ENCODE data around the gene SPAAR. TPM values are rescaled to one million over a fixed set of nuclear protein-coding genes. Genes with fewer than 3 reads are reported as not detected.

Gene SPAAR
- total RNA-seq, 1 donor: 0.72 TPM

DNA sequence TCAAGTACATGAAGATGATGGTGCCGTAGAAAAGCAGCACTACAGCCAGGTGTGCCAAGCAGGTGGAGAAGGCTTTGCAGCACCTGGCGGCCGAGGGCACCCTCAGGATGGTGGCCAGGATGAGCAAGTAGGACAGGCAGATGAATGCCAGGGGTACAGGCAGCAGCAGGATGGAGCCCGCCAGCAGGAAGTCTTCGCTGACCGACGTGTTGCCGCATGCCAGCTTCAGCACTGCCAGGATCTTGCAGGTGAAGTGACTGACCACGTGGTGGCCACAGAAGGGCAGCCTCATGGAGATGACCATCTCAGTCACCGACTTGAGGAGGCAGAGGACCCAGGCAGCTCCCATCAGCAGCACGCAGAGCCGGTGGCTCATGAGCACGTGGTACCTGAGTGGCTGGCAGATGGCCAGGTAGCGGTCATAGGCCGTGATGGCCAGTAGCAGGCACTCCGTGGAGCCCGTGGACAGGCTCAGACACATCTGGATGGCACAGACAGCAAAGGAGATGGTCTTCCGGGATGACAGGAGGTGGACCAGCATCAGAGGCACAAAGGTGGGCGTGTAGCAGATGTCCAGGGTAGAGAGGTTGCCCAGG lies 39.6 kb upstream of the SPAAR start:
- Histone ChIP-seq H3K36me3 (ENCODE audit: insufficient read depth, low read length) (no peaks in the 10 kb centered on the region), H4K20me1 (ENCODE audit: insufficient read depth, low read length) (no peaks in the 10 kb centered on the region), H2AFZ (ENCODE audit: low read length) (no peak overlapping the region), H3K4me2 (ENCODE audit: insufficient read depth, low read length) (no peak overlapping the region), H3K9me3 (ENCODE audit: low read depth, low read length) (no peaks in the 10 kb centered on the region), H3K4me3 (ENCODE audit: insufficient read depth, low read length) (no peak overlapping the region), H3K27me3 (ENCODE audit: insufficient read depth, low read length) (peaks cover 2% of the 10 kb centered on the region), H3K27ac (ENCODE audit: low read depth, low read length) (no peak overlapping the region), H3K4me1 (ENCODE audit: insufficient read depth, low read length) (no peaks in the 10 kb centered on the region), H3K79me2 (ENCODE audit: insufficient read depth, low read length) (no peaks in the 10 kb centered on the region)
- no peak for DNase-seq (ENCODE audit: insufficient read length, low spot score, missing footprints)
- TF ChIP-seq, protein P1, sequence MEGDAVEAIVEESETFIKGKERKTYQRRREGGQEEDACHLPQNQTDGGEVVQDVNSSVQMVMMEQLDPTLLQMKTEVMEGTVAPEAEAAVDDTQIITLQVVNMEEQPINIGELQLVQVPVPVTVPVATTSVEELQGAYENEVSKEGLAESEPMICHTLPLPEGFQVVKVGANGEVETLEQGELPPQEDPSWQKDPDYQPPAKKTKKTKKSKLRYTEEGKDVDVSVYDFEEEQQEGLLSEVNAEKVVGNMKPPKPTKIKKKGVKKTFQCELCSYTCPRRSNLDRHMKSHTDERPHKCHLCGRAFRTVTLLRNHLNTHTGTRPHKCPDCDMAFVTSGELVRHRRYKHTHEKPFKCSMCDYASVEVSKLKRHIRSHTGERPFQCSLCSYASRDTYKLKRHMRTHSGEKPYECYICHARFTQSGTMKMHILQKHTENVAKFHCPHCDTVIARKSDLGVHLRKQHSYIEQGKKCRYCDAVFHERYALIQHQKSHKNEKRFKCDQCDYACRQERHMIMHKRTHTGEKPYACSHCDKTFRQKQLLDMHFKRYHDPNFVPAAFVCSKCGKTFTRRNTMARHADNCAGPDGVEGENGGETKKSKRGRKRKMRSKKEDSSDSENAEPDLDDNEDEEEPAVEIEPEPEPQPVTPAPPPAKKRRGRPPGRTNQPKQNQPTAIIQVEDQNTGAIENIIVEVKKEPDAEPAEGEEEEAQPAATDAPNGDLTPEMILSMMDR (IDR thresholded peaks at IDR 0.05; ENCODE audit: extremely low read depth, low read depth, low read length): no peak

- no peaks in the 10 kb centered on the region for H3K4me1 ChIP-seq (ENCODE audit: insufficient read depth, low read length)
- no peaks in the 10 kb centered on the region for H3K9me3 ChIP-seq (ENCODE audit: low read depth, low read length)
- H3K27ac ChIP-seq (ENCODE audit: low read depth, low read length): no peak within 1 kb of the TSS
- DNase-seq (ENCODE audit: insufficient read length, low spot score, missing footprints): no peak
- TF ChIP-seq, protein P1 (IDR thresholded peaks at IDR 0.05; ENCODE audit: extremely low read depth, low read depth, low read length): no peak
- H4K20me1 ChIP-seq (ENCODE audit: insufficient read depth, low read length): no peaks in the 10 kb centered on the region
- no peak within 1 kb of the TSS for H3K4me2 ChIP-seq (ENCODE audit: insufficient read depth, low read length)
- H3K79me2 ChIP-seq (ENCODE audit: insufficient read depth, low read length): no peaks in the 10 kb centered on the region
- no peaks in the 10 kb centered on the region for H3K36me3 ChIP-seq (ENCODE audit: insufficient read depth, low read length)
- H2AFZ ChIP-seq (ENCODE audit: low read length): no peak within 1 kb of the TSS
- peaks cover 4% of the 10 kb centered on the region for H3K27me3 ChIP-seq (ENCODE audit: insufficient read depth, low read length)
- no peak within 1 kb of the TSS for H3K4me3 ChIP-seq (ENCODE audit: insufficient read depth, low read length)
These were observed 38.9 kb upstream of the SPAAR start, which contains the start of gene OR13J1 for GRCh38 chr9:35870351-35870923. Gene OR13J1 (minus strand): TSS chr9:35870401. CDS start chr9:35870401, 0 bp downstream.

GRCh38 chr9:35871545-35871944 lies 37.7 kb upstream of the SPAAR start:
- TF ChIP-seq, protein P1 (IDR thresholded peaks at IDR 0.05; ENCODE audit: extremely low read depth, low read depth, low read length): no peak
- H3K36me3 ChIP-seq (ENCODE audit: insufficient read depth, low read length): no peaks in the 10 kb centered on the region
- no peaks in the 10 kb centered on the region for H4K20me1 ChIP-seq (ENCODE audit: insufficient read depth, low read length)
- H3K9me3 ChIP-seq (ENCODE audit: low read depth, low read length): no peaks in the 10 kb centered on the region
- H2AFZ ChIP-seq (ENCODE audit: low read length): no peak overlapping the region
- H3K27ac ChIP-seq (ENCODE audit: low read depth, low read length): no peak overlapping the region
- no peak for DNase-seq (ENCODE audit: insufficient read length, low spot score, missing footprints)
- H3K4me1 ChIP-seq (ENCODE audit: insufficient read depth, low read length): no peaks in the 10 kb centered on the region
- no peaks in the 10 kb centered on the region for H3K79me2 ChIP-seq (ENCODE audit: insufficient read depth, low read length)
- H3K4me2 ChIP-seq (ENCODE audit: insufficient read depth, low read length): no peak overlapping the region
- no peak overlapping the region for H3K4me3 ChIP-seq (ENCODE audit: insufficient read depth, low read length)
- peaks cover 8% of the 10 kb centered on the region for H3K27me3 ChIP-seq (ENCODE audit: insufficient read depth, low read length)

DNA sequence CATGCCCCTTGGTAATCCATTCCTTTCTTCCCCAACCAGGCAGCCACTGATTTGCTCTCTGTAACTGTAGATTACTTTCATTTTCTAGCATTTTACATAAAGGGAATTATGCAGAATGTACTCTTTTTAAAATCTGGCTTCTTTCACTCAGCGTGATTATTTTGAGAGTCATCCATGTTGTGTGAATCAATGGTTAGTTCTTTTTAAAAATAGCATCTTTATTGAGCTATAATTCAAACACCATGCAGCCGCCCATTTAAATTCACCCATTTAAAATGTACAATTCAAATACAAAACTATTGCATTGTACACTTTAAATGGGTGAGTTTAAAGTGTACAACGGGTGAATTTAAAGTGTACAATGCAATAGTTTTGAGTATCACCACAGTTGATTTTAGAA lies 36.8 kb upstream of the SPAAR start:
- Histone ChIP-seq H3K4me2 (ENCODE audit: insufficient read depth, low read length) (no peak overlapping the region), H3K4me1 (ENCODE audit: insufficient read depth, low read length) (no peaks in the 10 kb centered on the region), H3K27me3 (ENCODE audit: insufficient read depth, low read length) (peaks cover 9% of the 10 kb centered on the region), H3K36me3 (ENCODE audit: insufficient read depth, low read length) (no peaks in the 10 kb centered on the region), H3K9me3 (ENCODE audit: low read depth, low read length) (no peaks in the 10 kb centered on the region), H3K4me3 (ENCODE audit: insufficient read depth, low read length) (no peak overlapping the region), H2AFZ (ENCODE audit: low read length) (no peak overlapping the region), H3K79me2 (ENCODE audit: insufficient read depth, low read length) (no peaks in the 10 kb centered on the region), H4K20me1 (ENCODE audit: insufficient read depth, low read length) (no peaks in the 10 kb centered on the region), H3K27ac (ENCODE audit: low read depth, low read length) (no peak overlapping the region)
- TF ChIP-seq, protein P1 (IDR thresholded peaks at IDR 0.05; ENCODE audit: extremely low read depth, low read depth, low read length): no peak
- DNase-seq (ENCODE audit: insufficient read length, low spot score, missing footprints): no peak
